ENCODE measurements around the gene KIAA1328. TPM values are rescaled to one million over a fixed set of nuclear protein-coding genes. Genes with fewer than 3 reads are reported as not detected.
"Not testable (repeated sequence)": the region's sequence is repeated elsewhere in the genome, so short reads cannot be mapped to it uniquely, and the experiment has no call there.

The KIAA1328 gene
- total RNA-seq, 4 donors from 2014 or later: 23.4 to 53.3 (median 26.8) TPM

GRCh38 chr18:36901277-36901701 is 72.4 kb downstream of the KIAA1328 start:
- H3K27ac ChIP-seq: no peak overlapping the region
- peaks cover 0 to 15% (median 0%) of the 10 kb centered on the region in 4 donors for H3K4me1 ChIP-seq
- H3K27me3 ChIP-seq: no peaks in the 10 kb centered on the region
- no peak overlapping the region for H3K4me3 ChIP-seq
- DNase-seq (ENCODE audit: low spot score in 2 of 2): no peak
- H3K36me3 ChIP-seq: peaks cover 0 to 18% (median 0%) of the 10 kb centered on the region in 3 donors
- no peak for TF ChIP-seq CTCF (IDR thresholded peaks at IDR 0.05)
- WGBS, 2 donors: 29 to 35% methylated on average over 1 of the region's 1 CpG
- H3K9me3 ChIP-seq: peaks cover 0 to 8% (median 4%) of the 10 kb centered on the region in 4 donors

GRCh38 chr18:36903215-36903928 is 74.4 kb downstream of the KIAA1328 start:
- WGBS, 2 donors: 60 to 87% methylated on average over 3 of the region's 3 CpGs

GRCh38 chr18:36905571-36905970 is 76.6 kb downstream of the KIAA1328 start:
- no peaks in the 10 kb centered on the region for H3K27me3 ChIP-seq
- no peak for DNase-seq (ENCODE audit: low spot score in 2 of 2)
- no peak overlapping the region for H3K4me3 ChIP-seq
- TF ChIP-seq CTCF (IDR thresholded peaks at IDR 0.05): no peak
- no peak for TF ChIP-seq EP300 (IDR thresholded peaks at IDR 0.05)
- TF ChIP-seq POLR2A (IDR thresholded peaks at IDR 0.05): no peak
- H3K27ac ChIP-seq: no peak overlapping the region
- H3K36me3 ChIP-seq: peaks cover 0 to 9% (median 0%) of the 10 kb centered on the region in 3 donors
- no peaks in the 10 kb centered on the region for H3K9me3 ChIP-seq
- H3K4me1 ChIP-seq: peaks cover 0 to 15% (median 0%) of the 10 kb centered on the region in 4 donors

More at GRCh38 chr18:36903215-36903928, 74.4 kb downstream of the KIAA1328 start:
- Histone ChIP-seq H3K27me3 (no peaks in the 10 kb centered on the region), H3K36me3 (peaks cover 0 to 14% (median 0%) of the 10 kb centered on the region in 3 donors), H3K27ac (no peak overlapping the region), H3K4me3 (no peak overlapping the region), H3K9me3 (peaks cover 0 to 8% (median 4%) of the 10 kb centered on the region in 4 donors), H3K4me1 (peaks cover 0 to 15% (median 0%) of the 10 kb centered on the region in 4 donors)
- no peak for DNase-seq (ENCODE audit: low spot score in 2 of 2)
- no peak for TF ChIP-seq EP300 (IDR thresholded peaks at IDR 0.05)
- no peak for TF ChIP-seq CTCF (IDR thresholded peaks at IDR 0.05)
- TF ChIP-seq POLR2A (IDR thresholded peaks at IDR 0.05): no peak

GRCh38 chr18:36909282-36909681 is 80.4 kb downstream of the KIAA1328 start:
- WGBS, 2 donors: 96 to 100% methylated on average over 4 of the region's 4 CpGs
- H3K27me3 ChIP-seq; DNase-seq (ENCODE audit: low spot score in 2 of 2); H3K4me1 ChIP-seq; H3K4me3 ChIP-seq; H3K9me3 ChIP-seq; H3K27ac ChIP-seq: not testable (repeated sequence)
- peaks cover 0 to 20% (median 0%) of the 10 kb centered on the region in 3 donors for H3K36me3 ChIP-seq

- Histone ChIP-seq H3K36me3 (peaks cover 0 to 11% (median 0%) of the 10 kb centered on the region in 3 donors), H3K4me3 (no peak overlapping the region), H3K27me3 (no peaks in the 10 kb centered on the region), H3K27ac (no peak overlapping the region), H3K9me3 (no peaks in the 10 kb centered on the region), H3K4me1 (no peaks in the 10 kb centered on the region)
- WGBS, 2 donors: 83 to 86% methylated on average over 1 of the region's 1 CpG
- no peak for DNase-seq (ENCODE audit: low spot score in 2 of 2)
- TF ChIP-seq POLR2A (IDR thresholded peaks at IDR 0.05): no peak
- TF ChIP-seq EP300 (IDR thresholded peaks at IDR 0.05): no peak
- TF ChIP-seq CTCF (IDR thresholded peaks at IDR 0.05): no peak
These were observed 84.0 kb downstream of the KIAA1328 start for GRCh38 chr18:36912887-36913286.

All from tibial nerve (tissue), 4 donors.